GM12878 (cell line): ENCODE results near the gene ECI1. TPM values are rescaled to one million over a fixed set of nuclear protein-coding genes. Genes with fewer than 3 reads are reported as not detected.

Experiments
- ATAC-seq: fragments of 200-7000 bp; cut with Tn5 transposase; 3 replicates; pipeline ENCODE4 v1.9.1; 2020; ENCODE audit warnings: mild to moderate bottlenecking, moderate library complexity
- BruUV-seq: library from RNA; stranded (reverse); fragments of 400-500 nt; replicated peaks from 2 replicates; lab custom pipeline; 2021; lab: Mats Ljungman, UMichigan
- CTCF ChIA-PET: fragments of 300-600 bp; sonication (Branson Sonifier 250); formaldehyde crosslinking; extraction: SDS; loops from one replicate; lab custom pipeline; 2021; ENCODE audit warnings: inconsistent platforms; lab: Yijun Ruan, JAX
- POLR2A ChIA-PET: fragments of 350-600 bp; formaldehyde crosslinking; extraction: SDS; loops from one replicate; lab custom pipeline; 2021; ENCODE audit warnings: inconsistent platforms; lab: Charles Lee
- RAD21 ChIA-PET: fragments of 300-600 bp; sonication (Branson Sonifier 250); formaldehyde crosslinking; loops from one replicate; lab custom pipeline; 2023; ENCODE audit warnings: antibody characterized with exemption; ENCODE audit not compliant: unreplicated experiment; lab: Charles Lee
- SMC1A ChIA-PET: fragments of 300-600 bp; sonication (Branson Sonifier 250); formaldehyde crosslinking; loops from one replicate; lab custom pipeline; 2023; ENCODE audit not compliant: unreplicated experiment, uncharacterized antibody; lab: Charles Lee
- DNase-seq: peaks from one replicate; pipeline ENCODE4 v3.0.0-alpha.2; 2011; ENCODE audit warnings: low read depth, low spot score
- FAIRE-seq: peaks from 3 replicates; lab custom pipeline; 2011; peaks lifted over from hg19 to GRCh38; lab: Jason Lieb, UNC
- H2AFZ ChIP-seq: 2 replicates; pipeline ENCODE4 v1.6.0; 2011; ENCODE audit warnings: low read depth, low read length, control low read depth; ENCODE audit not compliant: control insufficient read depth
- H3K27ac ChIP-seq: 2 replicates; pipeline ENCODE4 v1.5.1; 2011; ENCODE audit warnings: control low read depth; ENCODE audit not compliant: control insufficient read depth, insufficient read depth
- H3K27me3 ChIP-seq, 2 experiments: replicated peaks in 1 of 2; 2 replicates each; pipeline versions ENCODE4 v1.6.0 to v1.6.1; 2011; ENCODE audit warnings: low read length in 1 of 2; ENCODE audit not compliant: control insufficient read depth in 2 of 2, insufficient read depth in 2 of 2
- H3K36me3 ChIP-seq, 2 experiments: 2 replicates each; pipeline ENCODE4 v1.5.1; 2011; ENCODE audit warnings: low read length in 1 of 2; ENCODE audit not compliant: control insufficient read depth in 2 of 2, insufficient read depth in 2 of 2
- H3K4me1 ChIP-seq: 2 replicates; pipeline ENCODE4 v1.6.1; 2011; ENCODE audit warnings: mild to moderate bottlenecking, low read length, moderate library complexity, mixed read lengths; ENCODE audit not compliant: control insufficient read depth, insufficient read depth
- H3K4me2 ChIP-seq: 2 replicates; pipeline ENCODE4 v1.6.0; 2011; ENCODE audit warnings: control low read depth; ENCODE audit not compliant: control insufficient read depth, insufficient read depth
- H3K4me3 ChIP-seq: fragments of 200-600 bp; sonication (generic); 2 replicates; pipeline ENCODE4 v1.5.1; 2016
- H3K79me2 ChIP-seq: 2 replicates; pipeline ENCODE4 v1.6.0; 2011; ENCODE audit warnings: low read length; ENCODE audit not compliant: control insufficient read depth, insufficient read depth
- H3K9ac ChIP-seq: 2 replicates; pipeline ENCODE4 v1.8.0; 2011; ENCODE audit warnings: low read length, control low read depth, mixed read lengths; ENCODE audit not compliant: control insufficient read depth, insufficient read depth
- H3K9me3 ChIP-seq: replicated peaks from 3 replicates; pipeline ENCODE4 v1.5.1; 2011; ENCODE audit warnings: mild to moderate bottlenecking, low read length; ENCODE audit not compliant: control insufficient read depth, insufficient read depth
- H4K20me1 ChIP-seq: 2 replicates; pipeline ENCODE4 v1.6.0; 2011; ENCODE audit not compliant: control insufficient read depth, insufficient read depth
- ATF7 ChIP-seq: fragments of 450-650 bp; IDR thresholded peaks from 2 replicates; pipeline ENCODE4 v1.6.1; 2016; ENCODE audit warnings: low read depth, mild to moderate bottlenecking
- EZH2 ChIP-seq: IDR thresholded peaks from 2 replicates; pipeline ENCODE4 v1.6.1; 2012; ENCODE audit warnings: low read depth, mild to moderate bottlenecking, control low read depth, inconsistent platforms, low read length, borderline replicate concordance; ENCODE audit not compliant: control insufficient read depth
- GATAD2B ChIP-seq: fragments of 450-650 bp; conservative IDR thresholded peaks from 2 replicates; pipeline ENCODE4 v1.6.1; 2017; ENCODE audit warnings: low read depth, mild to moderate bottlenecking, moderate library complexity
- HDAC2 ChIP-seq: fragments of 200-600 bp; sonication (generic); IDR thresholded peaks from 2 replicates; pipeline ENCODE4 v1.6.1; 2017
- HDGF ChIP-seq: fragments of 450-650 bp; IDR thresholded peaks from 2 replicates; pipeline ENCODE4 v1.6.1; 2016; ENCODE audit warnings: antibody characterized with exemption
- IKZF1 ChIP-seq: fragments of 450-650 bp; conservative IDR thresholded peaks from 2 replicates; pipeline ENCODE4 v1.6.1; 2017; ENCODE audit warnings: antibody characterized with exemption, mild to moderate bottlenecking
- KDM1A ChIP-seq: fragments of 200-600 bp; sonication (generic); IDR thresholded peaks from 2 replicates; pipeline ENCODE4 v1.6.1; 2016; ENCODE audit warnings: borderline replicate concordance
- LARP7 ChIP-seq: fragments of 450-650 bp; IDR thresholded peaks from 2 replicates; pipeline ENCODE4 v1.6.1; 2017; ENCODE audit warnings: mild to moderate bottlenecking
- MEF2B ChIP-seq: fragments of 450-650 bp; IDR thresholded peaks from 2 replicates; pipeline ENCODE4 v1.6.1; 2018; ENCODE audit warnings: mild to moderate bottlenecking, moderate library complexity; ENCODE audit not compliant: partially characterized antibody, poor library complexity, severe bottlenecking
- REST ChIP-seq: IDR thresholded peaks from 2 replicates; pipeline ENCODE4 v1.6.1; 2012; ENCODE audit warnings: mild to moderate bottlenecking, low read depth, low read length
- RUNX3 ChIP-seq: IDR thresholded peaks from 2 replicates; pipeline ENCODE4 v1.6.1; 2012; ENCODE audit warnings: low read length, inconsistent platforms
- ZNF207 ChIP-seq: fragments of 450-650 bp; IDR thresholded peaks from 2 replicates; pipeline ENCODE4 v1.6.1; 2014; ENCODE audit warnings: antibody characterized with exemption, mild to moderate bottlenecking, borderline replicate concordance
- WGBS: methylation state at CpG from one replicate; pipeline ENCODE4 v1.1.6; 2016; ENCODE audit warnings: low lambda C conversion rate; ENCODE audit not compliant: insufficient replicate concordance, insufficient coverage; ENCODE audit errors: missing lambda C conversion rate; 5-methylcytosine and 5-hydroxymethylcytosine counted together
- in situ Hi-C: fragments of 300-500 bp; cut with MboI; formaldehyde crosslinking; loops from 9 replicates; pipeline ENCODE4 v1.14.3; 2018; ENCODE audit warnings: mixed read lengths
- intact Hi-C: fragments of 100-400 bp; cut with micrococcal nuclease; formaldehyde crosslinking; loops from one replicate; pipeline ENCODE4 v1.14.2; 2022; ENCODE audit not compliant: unreplicated experiment
- polyA plus RNA-seq, 11 experiments: library from polyadenylated mRNA; depleted of rRNA in 4 of 11; unstranded in 6 of 11; stranded (reverse) in 5 of 11; fragments of >200 nt; fragmentation: Nextera tagmentation in 4 of 11; fragmentation: Illumina TruSeq in 1 of 11; extraction: Ambion mirVana in 4 of 11; extraction: Trizol in 1 of 11; gene quantifications; 1 replicate in 1 of 11; 2 replicates in 10 of 11; pipeline versions ENCODE4 v1.2.1 to v1.2.3, GENCODE V29; 2011 to 2016; ENCODE audit warnings: inconsistent platforms in 2 of 11, missing spikeins in 2 of 11, low read depth in 1 of 11
- total RNA-seq, 4 experiments: library from RNA; depleted of rRNA in 3 of 4; stranded (reverse); fragments of >200 nt in 3 of 4; fragmentation: Illumina TruSeq in 1 of 4; extraction: Trizol in 1 of 4; gene quantifications; 2 replicates each; pipeline versions ENCODE4 v1.2.1 to v1.2.3, GENCODE V29; 2013 to 2021
- TF ChIP-seq, protein P1 (sequence below): fragments of 450-650 bp; IDR thresholded peaks from 2 replicates; pipeline ENCODE4 v1.6.1; 2017; ENCODE audit warnings: mild to moderate bottlenecking, moderate library complexity
- TF ChIP-seq, protein P2 (sequence below): IDR thresholded peaks from 2 replicates; pipeline ENCODE4 v1.6.1; 2011; ENCODE audit warnings: borderline replicate concordance, low read depth, mild to moderate bottlenecking, moderate library complexity, low read length; ENCODE audit not compliant: insufficient read depth, poor library complexity, severe bottlenecking

ECI1 gene
- total and polyA plus RNA-seq, 10 of the 15 experiments (the other 5 are each of a cell fraction or from before 2014, with no cell fraction given): 2.2 to 82.1 (median 24.8) TPM

DNA sequence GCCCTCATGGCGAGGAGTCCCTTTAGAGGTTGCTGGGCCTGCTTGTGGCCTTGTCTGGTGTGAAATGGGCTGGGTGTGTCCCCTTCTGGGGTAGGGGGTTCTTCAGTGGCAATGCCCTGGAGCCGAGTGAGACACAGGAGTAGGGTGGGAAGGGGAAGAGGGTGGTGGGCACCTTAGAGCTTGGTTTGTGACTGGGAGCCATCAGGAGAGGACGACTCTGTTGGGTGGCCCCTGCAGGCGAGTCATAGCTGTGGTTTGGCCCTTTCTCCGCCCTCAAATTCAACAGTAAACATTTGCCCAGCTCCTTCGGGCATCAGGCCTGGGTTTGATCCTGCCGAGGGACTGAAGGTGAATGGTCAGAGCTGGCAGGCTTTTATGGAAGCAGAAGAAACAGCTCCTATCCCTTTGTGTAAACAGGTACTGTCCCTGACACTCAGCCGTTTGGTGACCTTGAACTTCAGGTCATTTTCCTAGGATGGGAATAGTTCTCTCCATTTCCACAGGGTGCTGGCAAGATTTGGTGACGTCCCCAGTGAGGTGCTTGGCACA lies 25.1 kb downstream of the ECI1 start:
- Histone ChIP-seq H3K9ac (no peak overlapping the region), H3K9me3 (no peaks in the 10 kb centered on the region), H3K36me3 (peaks cover 4 to 17% of the 10 kb centered on the region in 2 experiments; a peak in 3 of 4 replicates), H3K79me2 (peaks cover 27% of the 10 kb centered on the region), H3K4me3 (no peak overlapping the region), H3K4me1 (peaks cover 5% of the 10 kb centered on the region; the same call in 1 of the 2 replicates), H3K27ac (no peak overlapping the region), H3K4me2 (peak overlapping the region; percentile 48; the same call in 1 of the 2 replicates), H3K27me3 (no peaks in the 10 kb centered on the region), H2AFZ (no peak overlapping the region), H4K20me1 (no peaks in the 10 kb centered on the region)
- POLR2A ChIA-PET: interaction anchor here (2.1 kb wide), 1 partner anchor 12 kb away, joined by 7 read pairs; the partner anchor contains the start of gene PGP
- CTCF ChIA-PET: interaction anchor here (1.1 to 1.6 kb wide), 2 partner anchors 25 to 171 kb away, joined by 3 read pairs; partner anchors contain the start of gene ECI1
- RAD21 ChIA-PET: no interaction called here
- intact Hi-C loops (no loop called here), in situ Hi-C loops (no loop called here)
- FAIRE-seq: no peak
- DNase-seq: no peak
- ATAC-seq: no peak
- no TSS peak for BruUV-seq
- SMC1A ChIA-PET: interaction anchor here (1.6 kb wide), 1 partner anchor 26 kb away, joined by 3 read pairs; the partner anchor contains the start of gene ECI1
- WGBS: 62% methylated on average over 9 of the region's 9 CpGs
- no peak for TF ChIP-seq HDGF
- no peak for TF ChIP-seq MEF2B
- TF ChIP-seq LARP7: no peak
- no peak for TF ChIP-seq EZH2
- TF ChIP-seq, protein P1, sequence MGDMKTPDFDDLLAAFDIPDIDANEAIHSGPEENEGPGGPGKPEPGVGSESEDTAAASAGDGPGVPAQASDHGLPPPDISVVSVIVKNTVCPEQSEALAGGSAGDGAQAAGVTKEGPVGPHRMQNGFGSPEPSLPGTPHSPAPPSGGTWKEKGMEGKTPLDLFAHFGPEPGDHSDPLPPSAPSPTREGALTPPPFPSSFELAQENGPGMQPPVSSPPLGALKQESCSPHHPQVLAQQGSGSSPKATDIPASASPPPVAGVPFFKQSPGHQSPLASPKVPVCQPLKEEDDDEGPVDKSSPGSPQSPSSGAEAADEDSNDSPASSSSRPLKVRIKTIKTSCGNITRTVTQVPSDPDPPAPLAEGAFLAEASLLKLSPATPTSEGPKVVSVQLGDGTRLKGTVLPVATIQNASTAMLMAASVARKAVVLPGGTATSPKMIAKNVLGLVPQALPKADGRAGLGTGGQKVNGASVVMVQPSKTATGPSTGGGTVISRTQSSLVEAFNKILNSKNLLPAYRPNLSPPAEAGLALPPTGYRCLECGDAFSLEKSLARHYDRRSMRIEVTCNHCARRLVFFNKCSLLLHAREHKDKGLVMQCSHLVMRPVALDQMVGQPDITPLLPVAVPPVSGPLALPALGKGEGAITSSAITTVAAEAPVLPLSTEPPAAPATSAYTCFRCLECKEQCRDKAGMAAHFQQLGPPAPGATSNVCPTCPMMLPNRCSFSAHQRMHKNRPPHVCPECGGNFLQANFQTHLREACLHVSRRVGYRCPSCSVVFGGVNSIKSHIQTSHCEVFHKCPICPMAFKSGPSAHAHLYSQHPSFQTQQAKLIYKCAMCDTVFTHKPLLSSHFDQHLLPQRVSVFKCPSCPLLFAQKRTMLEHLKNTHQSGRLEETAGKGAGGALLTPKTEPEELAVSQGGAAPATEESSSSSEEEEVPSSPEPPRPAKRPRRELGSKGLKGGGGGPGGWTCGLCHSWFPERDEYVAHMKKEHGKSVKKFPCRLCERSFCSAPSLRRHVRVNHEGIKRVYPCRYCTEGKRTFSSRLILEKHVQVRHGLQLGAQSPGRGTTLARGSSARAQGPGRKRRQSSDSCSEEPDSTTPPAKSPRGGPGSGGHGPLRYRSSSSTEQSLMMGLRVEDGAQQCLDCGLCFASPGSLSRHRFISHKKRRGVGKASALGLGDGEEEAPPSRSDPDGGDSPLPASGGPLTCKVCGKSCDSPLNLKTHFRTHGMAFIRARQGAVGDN: no peak
- TF ChIP-seq, protein P2, sequence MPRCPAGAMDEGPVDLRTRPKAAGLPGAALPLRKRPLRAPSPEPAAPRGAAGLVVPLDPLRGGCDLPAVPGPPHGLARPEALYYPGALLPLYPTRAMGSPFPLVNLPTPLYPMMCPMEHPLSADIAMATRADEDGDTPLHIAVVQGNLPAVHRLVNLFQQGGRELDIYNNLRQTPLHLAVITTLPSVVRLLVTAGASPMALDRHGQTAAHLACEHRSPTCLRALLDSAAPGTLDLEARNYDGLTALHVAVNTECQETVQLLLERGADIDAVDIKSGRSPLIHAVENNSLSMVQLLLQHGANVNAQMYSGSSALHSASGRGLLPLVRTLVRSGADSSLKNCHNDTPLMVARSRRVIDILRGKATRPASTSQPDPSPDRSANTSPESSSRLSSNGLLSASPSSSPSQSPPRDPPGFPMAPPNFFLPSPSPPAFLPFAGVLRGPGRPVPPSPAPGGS: no peak
- no peak for TF ChIP-seq ATF7
- TF ChIP-seq RUNX3: no peak
- TF ChIP-seq REST: no peak
- no peak for TF ChIP-seq ZNF207
- TF ChIP-seq GATAD2B: no peak
- TF ChIP-seq KDM1A: no peak
- no peak for TF ChIP-seq HDAC2
- no peak for TF ChIP-seq IKZF1
